Hepatic stellate cell (primary cell): ENCODE measurements around the gene RCSD1.

Source experiments
- DNase-seq: peaks from one replicate; pipeline ENCODE4 v3.0.0; 2011; ENCODE audit warnings: low spot score

Gene RCSD1

GRCh38 chr1:167746013-167746672, 116.1 kb downstream of the RCSD1 start:
- DNase-seq: no peak

- DNase-seq: no peak
Measured at GRCh38 chr1:167746988-167747655, 117.1 kb downstream of the RCSD1 start.

GRCh38 chr1:167747988-167748387, 118.0 kb downstream of the RCSD1 start:
- no peak for DNase-seq

- peak; percentile 7 for DNase-seq
Measured at GRCh38 chr1:167748906-167749305, 118.9 kb downstream of the RCSD1 start.

GRCh38 chr1:167749741-167750140, 119.7 kb downstream of the RCSD1 start:
- DNase-seq: no peak

- no peak for DNase-seq
Measured at GRCh38 chr1:167750641-167751040, 120.6 kb downstream of the RCSD1 start.

GRCh38 chr1:167751676-167752075, 121.6 kb downstream of the RCSD1 start:
- DNase-seq: no peak

- DNase-seq: no peak
Measured at GRCh38 chr1:167752219-167752985, 122.4 kb downstream of the RCSD1 start.

- DNase-seq: no peak
Measured at GRCh38 chr1:167755654-167756053, 125.6 kb downstream of the RCSD1 start.
